HEK293T (cell line): Measurements from ENCODE around the gene NUBP2.

Source experiments
- CTCF ChIA-PET: fragments of 350-600 bp; formaldehyde crosslinking; extraction: SDS; loops from one replicate; lab custom pipeline; 2021; ENCODE audit warnings: antibody characterized with exemption, inconsistent platforms; lab: Yijun Ruan, JAX
- POLR2A ChIA-PET: fragments of 350-600 bp; formaldehyde crosslinking; extraction: SDS; loops from one replicate; lab custom pipeline; 2020; ENCODE audit warnings: antibody characterized with exemption, inconsistent platforms; lab: Yijun Ruan, JAX
- DNase-seq: peaks from one replicate; pipeline ENCODE4 v3.0.0; 2012; ENCODE audit warnings: mixed read lengths; ENCODE audit errors: extremely low spot score
- ARNT ChIP-seq: fragments of 450-650 bp; IDR thresholded peaks from 2 replicates; pipeline ENCODE4 v1.6.1; 2017; ENCODE audit warnings: mild to moderate bottlenecking
- BHLHE40 ChIP-seq: fragments of 450-650 bp; IDR thresholded peaks from 2 replicates; pipeline ENCODE4 v1.6.1; 2016; ENCODE audit warnings: mild to moderate bottlenecking, moderate library complexity, borderline replicate concordance
- CTBP1 ChIP-seq: fragments of 450-650 bp; IDR thresholded peaks from 2 replicates; pipeline ENCODE4 v1.6.1; 2016; ENCODE audit warnings: borderline replicate concordance
- ELF4 ChIP-seq: fragments of 450-650 bp; IDR thresholded peaks from 2 replicates; pipeline ENCODE4 v1.6.1; 2017; ENCODE audit warnings: antibody characterized with exemption
- FOXA1 ChIP-seq: fragments of 450-650 bp; IDR thresholded peaks from 2 replicates; pipeline ENCODE4 v1.6.1; 2016; ENCODE audit warnings: mild to moderate bottlenecking
- FOXK2 ChIP-seq: fragments of 450-650 bp; IDR thresholded peaks from 2 replicates; pipeline ENCODE4 v1.6.1; 2016; ENCODE audit warnings: mild to moderate bottlenecking
- FOXM1 ChIP-seq: fragments of 450-650 bp; IDR thresholded peaks from 2 replicates; pipeline ENCODE4 v1.6.1; 2017; ENCODE audit warnings: mild to moderate bottlenecking, borderline replicate concordance
- HDGF ChIP-seq: fragments of 450-650 bp; IDR thresholded peaks from 2 replicates; pipeline ENCODE4 v1.6.1; 2017; ENCODE audit warnings: antibody characterized with exemption, borderline replicate concordance
- L3MBTL2 ChIP-seq: fragments of 450-650 bp; conservative IDR thresholded peaks from 2 replicates; pipeline ENCODE4 v1.6.1; 2016; ENCODE audit warnings: mild to moderate bottlenecking
- LEF1 ChIP-seq: fragments of 450-650 bp; IDR thresholded peaks from 2 replicates; pipeline ENCODE4 v1.6.1; 2017; ENCODE audit warnings: mild to moderate bottlenecking, borderline replicate concordance
- NFRKB ChIP-seq: fragments of 450-650 bp; IDR thresholded peaks from 2 replicates; pipeline ENCODE4 v1.6.1; 2016; ENCODE audit warnings: mild to moderate bottlenecking, moderate library complexity
- SP1 ChIP-seq: fragments of 450-650 bp; IDR thresholded peaks from 2 replicates; pipeline ENCODE4 v1.6.1; 2017
- SUZ12 ChIP-seq: fragments of 450-650 bp; IDR thresholded peaks from 2 replicates; pipeline ENCODE4 v1.6.1; 2016; ENCODE audit warnings: mild to moderate bottlenecking
- TARDBP ChIP-seq: fragments of 450-650 bp; IDR thresholded peaks from 2 replicates; pipeline ENCODE4 v1.6.1; 2016
- ZNF384 ChIP-seq: fragments of 450-650 bp; IDR thresholded peaks from 2 replicates; pipeline ENCODE4 v1.6.1; 2016
- TF ChIP-seq, protein P1 (sequence below): fragments of 450-650 bp; IDR thresholded peaks from 2 replicates; pipeline ENCODE4 v1.6.1; 2016

NUBP2 gene

DNA sequence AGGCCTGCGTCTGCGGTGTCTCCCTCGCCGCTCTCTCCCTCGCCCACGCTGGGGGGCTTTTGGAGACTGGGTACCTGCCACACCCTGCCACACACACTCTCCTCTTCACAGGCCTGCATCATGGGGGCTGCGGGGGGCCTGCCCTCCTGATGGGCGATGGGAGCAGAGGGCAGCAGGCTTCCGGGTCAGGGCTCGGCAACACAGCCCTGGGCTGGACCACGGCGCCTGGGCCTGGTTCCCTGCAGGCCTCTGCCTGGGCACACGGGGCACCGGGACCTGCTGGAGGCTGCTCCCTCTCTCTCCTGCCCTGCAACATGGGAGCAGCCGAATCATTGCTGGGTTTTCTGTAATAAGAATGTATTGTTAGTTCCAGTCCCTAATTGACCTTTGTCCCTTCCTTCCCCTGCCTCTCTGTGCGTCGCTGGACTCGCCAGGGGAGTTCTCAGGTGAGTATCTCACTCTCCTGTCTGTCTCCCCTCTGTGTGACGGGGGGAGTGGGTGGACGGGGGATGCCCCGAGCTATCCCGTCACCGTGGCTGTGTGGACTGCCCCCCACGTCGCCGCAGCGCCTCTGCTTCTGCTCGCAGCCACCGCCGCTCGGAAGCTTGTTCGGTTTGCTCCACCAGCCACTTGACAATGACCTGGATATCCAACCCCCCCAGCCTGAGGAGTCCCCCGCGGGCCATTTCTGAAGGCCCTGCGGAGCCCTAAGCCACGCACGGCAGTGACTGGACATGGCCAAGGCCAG lies 24.9 kb upstream of the NUBP2 start:
- DNase-seq = no peak
- ChIA-PET POLR2A (interaction anchor here (1.3 kb wide), 1 partner anchor 15 kb away, joined by 3 read pairs; the partner anchor contains the start of genes EME2 and MRPS34), CTCF (no interaction called here)
- no peak for TF ChIP-seq FOXK2
- no peak for TF ChIP-seq CTBP1
- no peak for TF ChIP-seq HDGF
- no peak for TF ChIP-seq SP1
- TF ChIP-seq ARNT = no peak

DNA sequence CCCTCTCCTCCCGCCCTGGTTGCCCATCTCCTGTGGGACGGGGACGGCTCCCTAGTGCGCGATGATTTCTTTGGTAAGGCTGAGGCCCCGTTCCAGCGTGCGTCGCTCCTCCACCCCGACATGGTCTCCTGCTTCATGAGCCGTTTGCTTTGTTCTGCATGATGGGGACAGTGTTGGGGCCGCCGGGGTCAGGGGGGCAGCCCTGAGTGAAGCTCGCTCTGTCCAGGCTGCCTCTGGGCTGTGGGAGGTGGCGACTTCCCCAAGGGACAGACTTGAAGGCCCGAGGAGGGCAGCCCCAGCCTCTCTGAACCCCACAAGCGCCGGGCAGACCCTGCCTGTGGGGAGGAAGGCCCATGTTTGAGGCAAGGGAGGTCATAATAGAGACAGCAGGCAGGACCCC lies 23.8 kb upstream of the NUBP2 start:
- TF ChIP-seq SP1 (no peak), ELF4 (no peak), FOXA1 (no peak), FOXM1 (no peak), SUZ12 (no peak), LEF1 (no peak), BHLHE40 (no peak), CTBP1 (no peak), NFRKB (no peak), TARDBP (no peak), ZNF384 (no peak), HDGF (no peak), ARNT (no peak), L3MBTL2 (no peak), FOXK2 (no peak)
- TF ChIP-seq, protein P1, sequence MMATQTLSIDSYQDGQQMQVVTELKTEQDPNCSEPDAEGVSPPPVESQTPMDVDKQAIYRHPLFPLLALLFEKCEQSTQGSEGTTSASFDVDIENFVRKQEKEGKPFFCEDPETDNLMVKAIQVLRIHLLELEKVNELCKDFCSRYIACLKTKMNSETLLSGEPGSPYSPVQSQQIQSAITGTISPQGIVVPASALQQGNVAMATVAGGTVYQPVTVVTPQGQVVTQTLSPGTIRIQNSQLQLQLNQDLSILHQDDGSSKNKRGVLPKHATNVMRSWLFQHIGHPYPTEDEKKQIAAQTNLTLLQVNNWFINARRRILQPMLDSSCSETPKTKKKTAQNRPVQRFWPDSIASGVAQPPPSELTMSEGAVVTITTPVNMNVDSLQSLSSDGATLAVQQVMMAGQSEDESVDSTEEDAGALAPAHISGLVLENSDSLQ = no peak
- ChIA-PET POLR2A (interaction anchor here (1.3 kb wide), 1 partner anchor 13 kb away, joined by 3 read pairs; the partner anchor contains the start of genes EME2 and MRPS34), CTCF (no interaction called here)
- no peak for DNase-seq

DNA sequence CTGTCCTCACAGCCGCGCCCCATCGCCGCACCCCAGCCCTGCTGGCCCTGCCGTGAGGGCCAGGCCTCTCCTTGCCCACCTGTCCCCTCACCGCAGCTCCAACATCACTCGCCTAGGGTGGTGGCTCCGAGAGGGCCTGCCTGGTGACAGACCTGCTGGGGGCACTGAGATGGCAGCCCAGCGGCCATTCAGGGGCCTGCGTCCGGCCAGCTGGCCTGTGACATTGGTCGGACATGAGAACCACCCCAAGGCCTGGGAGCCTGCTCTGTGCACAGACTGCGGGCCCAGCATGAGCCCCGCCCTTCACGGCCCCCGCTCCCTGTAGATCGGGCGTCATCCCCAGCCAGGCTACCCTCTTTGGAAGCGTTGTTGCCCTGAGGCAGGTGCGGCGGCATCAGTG lies 23.2 kb upstream of the NUBP2 start:
- ChIA-PET CTCF (no interaction called here), POLR2A (interaction anchor here (1.3 kb wide), 2 partner anchors 13 kb away, joined by 3 to 5 read pairs; partner anchors contain the start of genes EME2, MRPS34 and NME3)
- TF ChIP-seq FOXK2 (no peak), HDGF (no peak), LEF1 (no peak), NFRKB (no peak), SP1 (no peak), CTBP1 (no peak), BHLHE40 (no peak), SUZ12 (no peak), ZNF384 (no peak), ELF4 (no peak), FOXM1 (no peak), TARDBP (no peak)
- TF ChIP-seq, protein P1 = no peak
- no peak for DNase-seq

DNA sequence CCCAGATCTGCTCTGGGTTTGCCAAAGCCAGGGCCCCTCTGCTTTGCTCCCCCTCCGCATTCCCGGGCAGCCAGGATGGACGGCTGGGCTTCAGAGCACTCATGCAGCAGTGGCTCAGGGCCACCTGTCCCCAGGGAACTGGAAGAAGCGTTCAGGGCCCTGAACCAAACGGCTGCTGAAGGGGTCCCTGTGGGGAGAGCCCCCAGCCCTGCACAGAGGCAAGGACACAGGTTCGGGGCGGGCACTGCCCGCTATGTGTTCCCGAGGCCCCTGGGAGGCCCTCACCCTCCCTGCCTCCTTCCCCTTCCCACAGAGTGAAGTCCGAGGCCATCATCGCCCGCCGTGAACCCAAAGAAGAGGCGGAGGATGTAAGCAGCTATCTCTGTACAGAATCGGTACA lies 21.8 kb upstream of the NUBP2 start:
- DNase-seq = no peak
- ChIA-PET POLR2A (interaction anchor here (1.3 kb wide), 1 partner anchor 11 kb away, joined by 5 read pairs; the partner anchor contains the start of genes EME2 and NME3), CTCF (no interaction called here)
- TF ChIP-seq, protein P1 = no peak
- TF ChIP-seq ARNT = no peak
- TF ChIP-seq ZNF384 = no peak
- no peak for TF ChIP-seq FOXM1
- no peak for TF ChIP-seq FOXA1
- TF ChIP-seq L3MBTL2 = no peak
- no peak for TF ChIP-seq TARDBP
- TF ChIP-seq BHLHE40 = no peak
- no peak for TF ChIP-seq FOXK2
- no peak for TF ChIP-seq NFRKB
- no peak for TF ChIP-seq SP1
- TF ChIP-seq HDGF = no peak
- no peak for TF ChIP-seq ELF4
- TF ChIP-seq LEF1 = no peak
- TF ChIP-seq SUZ12 = no peak
- no peak for TF ChIP-seq CTBP1

DNA sequence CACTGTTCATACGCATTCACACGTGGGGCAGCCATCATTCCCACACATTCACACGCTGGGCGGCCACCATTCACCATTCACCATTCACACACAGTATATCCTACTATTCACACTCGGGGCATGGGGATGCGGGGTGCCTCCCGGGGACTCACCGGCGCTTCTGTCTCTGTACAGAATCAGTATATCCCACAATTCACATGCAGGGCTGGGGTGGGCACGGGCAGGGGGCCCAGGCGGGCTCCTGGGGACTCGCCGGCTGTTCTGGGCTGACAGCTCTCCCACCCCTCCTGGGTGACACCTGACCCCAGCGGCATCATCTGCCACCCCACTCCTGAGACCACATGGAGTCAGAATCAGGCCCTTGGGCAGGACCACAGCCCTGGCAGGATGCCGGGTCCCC lies 21.0 kb upstream of the NUBP2 start:
- ChIA-PET POLR2A (no interaction called here), CTCF (no interaction called here)
- DNase-seq = no peak
- no peak for TF ChIP-seq ARNT
- TF ChIP-seq, protein P1 = no peak
- no peak for TF ChIP-seq LEF1
- TF ChIP-seq SP1 = no peak
- TF ChIP-seq L3MBTL2 = no peak
- TF ChIP-seq CTBP1 = no peak
- TF ChIP-seq HDGF = no peak
- no peak for TF ChIP-seq FOXK2
- no peak for TF ChIP-seq TARDBP
- TF ChIP-seq FOXA1 = no peak
